ENCODE data around the gene RNASEH2A.

RNASEH2A gene

GRCh38 chr19:12858041-12858928 is 51.9 kb downstream of the RNASEH2A start (continued):
- TF ChIP-seq CREB5 (CRISPR knock-in tag; IDR thresholded peaks at IDR 0.05; ENCODE audit: low read depth), result no peak
- TF ChIP-seq ZFP3 (CRISPR knock-in tag; IDR thresholded peaks at IDR 0.05), result no peak
- no peak for TF ChIP-seq ISL1 (CRISPR knock-in tag; IDR thresholded peaks at IDR 0.05)

GRCh38 chr19:12859546-12859945 is 53.2 kb downstream of the RNASEH2A start:
- TF ChIP-seq, protein P1, sequence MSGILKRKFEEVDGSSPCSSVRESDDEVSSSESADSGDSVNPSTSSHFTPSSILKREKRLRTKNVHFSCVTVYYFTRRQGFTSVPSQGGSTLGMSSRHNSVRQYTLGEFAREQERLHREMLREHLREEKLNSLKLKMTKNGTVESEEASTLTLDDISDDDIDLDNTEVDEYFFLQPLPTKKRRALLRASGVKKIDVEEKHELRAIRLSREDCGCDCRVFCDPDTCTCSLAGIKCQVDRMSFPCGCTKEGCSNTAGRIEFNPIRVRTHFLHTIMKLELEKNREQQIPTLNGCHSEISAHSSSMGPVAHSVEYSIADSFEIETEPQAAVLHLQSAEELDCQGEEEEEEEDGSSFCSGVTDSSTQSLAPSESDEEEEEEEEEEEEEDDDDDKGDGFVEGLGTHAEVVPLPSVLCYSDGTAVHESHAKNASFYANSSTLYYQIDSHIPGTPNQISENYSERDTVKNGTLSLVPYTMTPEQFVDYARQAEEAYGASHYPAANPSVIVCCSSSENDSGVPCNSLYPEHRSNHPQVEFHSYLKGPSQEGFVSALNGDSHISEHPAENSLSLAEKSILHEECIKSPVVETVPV (CRISPR knock-in tag; IDR thresholded peaks at IDR 0.05), result no peak
- TF ChIP-seq GLIS3 (CRISPR knock-in tag; IDR thresholded peaks at IDR 0.05) (no peak), PPARA (CRISPR knock-in tag; IDR thresholded peaks at IDR 0.05; ENCODE audit: borderline replicate concordance) (no peak), CREB5 (CRISPR knock-in tag; IDR thresholded peaks at IDR 0.05; ENCODE audit: low read depth) (no peak), ZNF8 (CRISPR knock-in tag; IDR thresholded peaks at IDR 0.05) (no peak), ZFP30 (CRISPR knock-in tag; IDR thresholded peaks at IDR 0.05) (no peak), SNAI2 (CRISPR knock-in tag; IDR thresholded peaks at IDR 0.05) (no peak), ZFP3 (CRISPR knock-in tag; IDR thresholded peaks at IDR 0.05) (no peak), ZNF70 (CRISPR knock-in tag; IDR thresholded peaks at IDR 0.05) (no peak), BACH2 (CRISPR knock-in tag; IDR thresholded peaks at IDR 0.05; ENCODE audit: borderline replicate concordance) (no peak), TOX (CRISPR knock-in tag; IDR thresholded peaks at IDR 0.05; ENCODE audit: borderline replicate concordance) (no peak)
- ATAC-seq, result no peak
